GM18499 (cell line): ENCODE data around the gene PPL.

Experiments
- ATAC-seq: cut with Tn5 transposase; IDR thresholded peaks from one replicate; pipeline ENCODE4 v1.9.1; 2021; ENCODE audit warnings: moderate number of reproducible peaks; ENCODE audit not compliant: insufficient read depth, unreplicated experiment

The PPL gene

GRCh38 chr16:4837733-4838501, 99.0 kb downstream of the PPL start:
- no peak for ATAC-seq

GRCh38 chr16:4836727-4837126, 100.2 kb downstream of the PPL start:
- no peak for ATAC-seq

GRCh38 chr16:4833584-4833983, 103.4 kb downstream of the PPL start:
- no peak for ATAC-seq

GRCh38 chr16:4832698-4833343, 104.1 kb downstream of the PPL start:
- no peak for ATAC-seq
